NCI-H2196 treated with DMSO at 0.1 percent for 48 hours (cell line): ENCODE results near the gene ZNF385A.

Experiments used
- DNase-seq: peaks from one replicate; lab custom pipeline; 2025; ENCODE audit not compliant: unreplicated experiment; lab: John Stamatoyannopoulos, UW

Gene ZNF385A

DNA sequence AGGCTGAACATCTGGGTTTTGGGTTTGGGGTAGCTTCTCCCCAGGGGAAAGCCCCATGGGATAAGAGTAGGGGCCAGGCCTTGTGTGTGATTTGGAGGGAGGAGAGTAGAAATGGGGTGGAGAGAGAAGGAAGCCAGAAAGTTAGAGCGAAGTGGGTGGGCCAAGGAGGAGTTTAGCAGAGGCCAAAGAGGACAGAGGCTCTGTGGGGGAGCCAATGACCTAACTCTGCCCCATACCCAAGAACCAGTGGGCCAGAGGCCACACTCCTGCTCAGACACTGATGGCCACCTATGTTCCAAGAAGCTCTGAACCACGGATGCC, 9.3 kb downstream of the ZNF385A start:
- DNase-seq: no peak

DNA sequence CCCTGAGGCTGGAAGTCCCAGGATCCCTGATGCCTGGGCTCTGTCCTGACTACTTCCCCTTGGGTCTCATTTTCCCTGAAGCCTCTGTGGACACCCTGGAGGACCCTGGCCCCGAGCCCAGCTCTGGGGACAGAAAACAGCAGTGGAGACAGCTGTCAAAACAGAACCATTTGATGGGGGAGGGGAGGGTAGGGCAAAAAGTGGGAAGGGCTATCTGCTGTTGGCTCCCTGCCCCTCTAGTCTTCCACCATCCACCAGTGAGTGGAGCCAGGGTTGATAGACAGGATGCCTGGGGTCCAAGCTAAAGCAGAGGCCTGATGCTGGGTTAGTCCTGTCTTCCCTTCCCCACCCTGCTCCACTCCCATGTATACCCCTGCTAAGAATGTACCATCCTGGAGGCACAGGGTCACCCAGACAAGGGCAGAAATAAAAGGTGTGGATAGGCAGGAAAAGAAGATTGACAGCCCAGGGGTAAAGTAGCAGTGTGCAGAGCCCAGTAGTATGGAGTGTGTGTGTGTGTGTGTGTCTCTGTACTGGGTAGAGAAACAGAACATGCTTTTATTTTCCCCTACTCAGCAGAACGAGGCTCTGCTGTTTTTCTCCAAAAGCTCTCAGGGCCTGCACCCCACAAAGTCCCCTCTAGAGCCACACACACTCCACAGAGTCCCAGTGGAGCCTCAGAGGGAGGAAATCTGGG, 9.8 kb downstream of the ZNF385A start:
- DNase-seq: no peak

DNA sequence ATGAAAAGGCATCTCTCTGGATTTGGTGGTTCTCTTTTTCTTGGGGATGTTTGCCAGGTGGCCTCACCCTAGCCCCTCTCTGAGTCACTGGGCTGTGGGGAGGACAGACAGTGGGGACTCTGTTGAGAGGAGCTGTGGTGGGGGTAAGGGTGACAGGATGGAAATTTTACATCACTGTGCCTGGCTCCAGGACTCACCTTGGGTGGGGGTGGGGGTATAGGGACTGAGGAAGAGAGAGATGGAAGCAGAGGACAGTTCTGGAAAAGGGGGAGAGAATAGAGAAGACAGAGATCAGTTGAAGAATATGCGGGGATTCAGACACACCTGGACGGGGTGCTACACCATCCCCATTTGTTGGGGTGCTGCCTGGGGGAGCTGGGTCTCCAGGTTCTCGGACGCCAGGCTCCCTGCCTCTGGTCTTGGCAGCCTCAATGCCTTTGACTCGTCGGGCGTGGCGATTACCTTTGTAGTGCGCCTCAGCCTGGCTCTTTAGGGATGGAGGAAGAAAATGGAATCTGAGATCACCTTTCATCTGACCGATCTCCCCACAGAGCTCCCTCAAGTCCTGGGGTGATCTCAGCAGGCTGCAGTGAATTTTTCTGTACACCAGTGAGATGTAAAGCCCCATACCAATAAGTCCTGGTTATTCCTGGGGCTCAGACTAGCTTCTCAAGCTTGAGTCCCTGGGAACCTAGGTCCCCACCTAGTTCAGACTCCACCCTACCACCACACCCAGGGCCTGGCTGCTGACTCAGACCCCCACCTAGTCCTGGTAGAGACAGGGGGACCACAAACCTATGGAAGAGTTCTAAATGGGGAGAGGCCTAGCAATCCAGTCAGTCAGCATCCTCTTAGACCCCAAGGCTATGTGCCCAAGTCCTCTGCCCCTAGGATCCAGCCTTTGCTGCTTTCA, 10.6 kb downstream of the ZNF385A start:
- DNase-seq: no peak

DNA sequence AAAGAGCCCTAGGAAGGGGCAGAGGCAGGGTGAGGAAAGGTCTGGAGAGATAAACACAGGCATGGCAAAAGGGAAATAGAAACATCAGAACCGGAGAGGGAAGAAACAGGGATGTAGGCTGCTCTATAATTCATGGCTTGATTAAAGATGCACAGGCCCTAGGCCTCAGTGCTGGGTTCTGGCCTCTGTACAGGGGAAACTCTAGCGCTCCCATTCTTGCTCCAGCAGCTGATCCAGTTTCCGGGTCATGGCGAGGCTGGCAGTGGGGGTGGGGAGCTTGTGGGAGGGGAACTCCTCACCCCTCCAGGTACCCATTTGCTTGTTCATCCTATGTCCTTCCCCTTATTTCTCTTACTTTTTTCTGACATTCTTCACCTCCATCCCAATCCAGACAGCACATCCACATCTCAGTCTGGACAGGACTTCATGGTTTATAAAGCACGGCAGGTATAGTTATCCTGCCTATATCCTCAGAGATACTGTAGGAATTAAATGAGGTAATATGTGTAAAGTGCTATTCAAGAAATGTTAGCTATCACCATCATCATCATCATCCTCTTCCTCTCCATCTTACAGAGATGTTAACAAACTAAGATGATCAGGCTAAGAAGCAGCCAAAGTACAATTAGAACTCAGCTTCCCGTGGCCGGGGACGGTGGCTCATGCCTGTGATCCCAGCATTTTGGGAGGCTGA, 12.3 kb downstream of the ZNF385A start:
- DNase-seq: no peak

DNA sequence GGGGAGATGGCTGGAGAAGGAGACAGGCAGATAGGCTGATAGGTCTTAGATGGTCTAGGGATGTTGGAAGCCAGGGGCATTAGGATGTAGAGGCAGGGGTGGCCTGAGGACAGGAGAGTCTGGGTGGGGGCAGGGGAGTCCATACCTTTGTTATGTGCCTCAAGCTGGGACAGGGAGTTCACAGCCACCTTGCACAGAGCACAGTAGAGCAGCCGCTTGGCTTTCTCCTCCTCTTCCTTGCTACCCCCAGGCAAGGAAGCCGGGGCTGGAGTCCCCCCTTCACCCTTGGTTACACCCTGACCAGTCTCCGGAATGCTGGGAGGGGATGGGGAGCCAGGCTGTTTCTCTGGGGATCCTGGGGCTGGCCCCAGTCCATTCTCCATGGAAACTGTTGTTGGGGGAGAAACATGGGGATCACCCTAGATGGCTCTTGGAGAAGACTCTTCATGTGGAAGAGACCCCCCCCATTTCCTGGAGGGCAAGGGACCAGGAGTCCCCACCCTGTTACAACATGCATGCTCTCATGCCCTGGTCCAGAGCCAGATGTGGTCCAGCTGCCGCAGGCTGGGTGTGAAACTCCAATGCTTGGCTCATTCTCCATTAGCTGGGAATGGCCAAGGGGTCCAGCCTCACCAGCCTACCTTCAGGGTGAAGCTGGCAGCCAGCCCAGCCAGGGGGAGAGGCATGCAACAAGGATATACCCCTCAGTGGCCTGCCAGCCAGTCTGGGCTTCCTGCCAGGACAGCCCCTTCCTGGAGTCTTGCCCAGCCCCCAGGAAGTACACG, 13.0 kb downstream of the ZNF385A start:
- DNase-seq: no peak

DNA sequence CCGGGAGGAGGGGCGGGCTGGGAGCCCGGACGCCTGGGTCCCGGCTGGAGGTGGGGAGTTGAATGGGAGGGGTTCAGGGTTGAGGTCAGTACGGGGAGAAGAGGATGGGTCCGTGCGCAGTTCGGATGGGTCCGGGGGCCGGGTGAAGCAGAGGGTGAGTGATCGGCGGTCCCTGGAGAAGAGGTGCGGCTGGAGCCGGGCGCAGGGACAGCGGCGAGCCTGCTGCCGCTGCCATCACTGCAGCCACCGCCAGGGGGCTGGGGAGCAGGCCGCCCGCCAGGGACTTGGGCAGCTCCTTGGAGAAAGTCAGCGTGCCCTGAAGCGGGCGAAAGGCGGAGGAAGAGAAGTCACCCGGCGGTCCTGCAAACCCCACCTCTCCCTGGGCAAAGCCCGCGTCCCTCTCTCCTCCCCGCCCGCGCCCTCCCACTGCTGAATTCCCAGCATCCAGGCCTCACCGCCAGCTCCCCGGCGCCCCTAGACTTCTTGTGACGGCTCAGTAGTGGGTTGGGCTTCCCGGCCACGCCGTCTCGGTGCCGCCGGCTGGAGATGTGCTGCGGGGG, 14.3 kb downstream of the ZNF385A start:
- no peak for DNase-seq

DNA sequence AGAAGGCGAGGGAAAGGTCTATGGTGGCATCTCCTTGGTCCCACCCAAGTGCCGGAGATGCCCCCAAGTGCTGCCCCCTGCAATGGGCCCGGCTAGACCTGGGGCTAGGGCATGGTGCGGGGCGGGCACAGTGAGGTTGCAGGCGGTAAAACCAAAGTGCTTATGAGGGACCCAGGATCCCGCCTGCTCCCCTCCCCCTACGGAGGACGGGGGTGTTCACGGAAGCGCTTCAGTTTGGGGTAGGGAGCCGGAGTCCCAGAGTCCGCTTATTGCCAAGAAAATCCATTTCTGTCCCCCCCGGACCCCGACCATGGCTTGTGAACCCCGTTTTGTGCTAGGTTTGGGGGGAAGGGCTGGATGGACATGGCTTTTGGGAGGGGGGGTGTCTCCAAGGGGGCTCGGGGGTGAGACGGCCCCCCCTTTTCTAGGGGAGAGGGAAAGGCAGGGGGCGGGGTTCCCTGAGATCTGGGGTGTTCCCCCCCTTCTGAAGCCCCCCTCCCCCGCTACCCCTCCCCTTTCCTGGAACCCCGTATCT, 14.9 kb downstream of the ZNF385A start:
- no peak for DNase-seq

DNA sequence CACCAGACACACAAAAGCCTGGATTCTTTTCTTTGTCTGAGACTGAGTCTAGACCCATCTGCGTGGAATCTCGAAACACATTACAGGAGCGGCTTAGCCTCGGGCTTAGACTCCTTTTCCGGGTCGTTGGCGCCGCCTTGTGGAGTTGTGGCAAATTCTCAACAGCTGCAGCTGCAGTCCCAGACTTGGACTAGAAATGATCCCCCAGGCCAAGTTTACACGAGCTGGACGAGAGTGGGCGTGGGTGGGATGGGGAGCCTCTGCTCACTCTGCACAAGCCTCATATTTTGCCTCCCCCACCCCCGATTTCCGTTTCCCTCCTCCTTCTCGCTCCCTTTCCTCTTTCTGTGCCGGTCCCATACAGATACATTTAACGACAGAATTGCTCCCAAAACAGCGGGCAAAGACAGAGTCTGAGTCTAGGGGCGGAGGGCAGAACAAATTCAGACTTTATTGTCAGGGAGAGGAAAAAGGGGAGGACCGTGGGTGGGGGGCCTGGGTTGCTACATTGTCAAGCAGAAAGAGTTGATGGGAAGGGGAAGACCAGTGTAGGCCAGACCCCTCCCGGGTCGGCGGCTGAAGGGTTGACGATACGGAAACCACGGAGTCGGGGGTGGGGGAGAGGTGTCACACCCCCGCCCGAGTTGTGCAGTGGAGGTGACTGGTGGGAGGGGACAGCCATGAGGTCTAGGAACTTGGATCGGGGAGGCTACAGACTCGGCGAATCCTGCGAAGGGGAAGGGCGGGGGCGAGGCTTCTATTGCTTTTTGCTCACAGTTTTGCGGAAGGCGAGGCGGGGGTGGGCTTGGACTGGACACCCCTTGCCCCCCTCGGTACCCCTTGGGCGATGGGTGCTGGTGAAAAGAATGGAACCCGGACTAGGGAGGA, 15.6 kb downstream of the ZNF385A start:
- peak; percentile 60 for DNase-seq

DNA sequence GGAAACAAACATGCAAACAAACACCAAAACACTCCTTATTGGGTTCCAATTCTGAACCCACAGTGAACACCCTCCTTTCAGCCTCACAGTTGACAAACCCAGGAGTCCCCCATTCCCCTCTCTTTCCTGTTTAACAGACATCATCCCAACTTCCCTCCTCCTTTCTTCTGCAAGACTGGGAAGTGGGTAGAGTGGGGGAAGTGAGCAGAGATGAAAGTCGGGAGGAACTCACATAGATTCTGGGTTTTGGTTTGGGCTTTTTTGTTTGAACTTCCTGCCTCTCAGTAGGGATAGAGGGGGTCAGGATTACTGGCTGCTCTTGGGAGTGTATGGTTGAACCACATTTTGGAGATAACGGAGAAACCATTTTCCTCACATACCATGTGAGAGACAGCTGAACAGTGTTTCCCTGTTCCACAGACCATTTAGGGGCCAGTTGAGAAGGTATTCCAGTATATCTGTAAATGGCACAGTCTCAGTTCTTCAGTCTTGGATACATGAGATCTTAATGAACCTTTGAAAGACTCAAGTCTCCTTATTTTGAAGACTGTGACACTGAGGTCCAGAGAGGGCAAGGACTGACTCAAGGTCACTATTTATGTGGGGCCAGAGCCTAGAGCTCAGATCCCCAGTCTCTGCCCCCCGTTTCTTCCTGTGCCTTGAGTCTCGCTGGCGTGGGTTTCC, 16.4 kb downstream of the ZNF385A start:
- DNase-seq: no peak

DNA sequence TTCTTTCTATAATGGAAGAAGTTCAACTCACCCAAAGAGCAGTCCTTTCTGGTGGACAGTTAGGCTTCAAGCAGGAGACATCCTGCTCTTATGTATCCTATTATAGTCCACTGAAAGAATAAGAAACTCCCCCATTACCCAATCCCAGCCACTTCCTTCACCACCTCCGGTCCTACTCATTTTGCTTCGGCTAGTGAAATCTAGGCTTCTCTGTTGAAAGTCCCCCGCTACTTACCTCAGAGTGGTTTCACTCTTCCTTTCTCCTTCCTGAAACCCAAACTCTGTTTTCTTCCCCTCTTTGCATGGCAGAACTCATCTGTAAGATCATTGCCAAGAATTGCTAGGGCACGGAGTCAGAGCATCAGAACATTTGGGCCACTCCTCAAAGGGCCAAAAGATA, 20.1 kb downstream of the ZNF385A start, which contains the start of gene GPR84:
TSS of gene GPR84 (minus strand) at position 74 of the 400 bp plus-strand sequence. CDS start 635 bp downstream, outside the sequence.
- no peak for DNase-seq

DNA sequence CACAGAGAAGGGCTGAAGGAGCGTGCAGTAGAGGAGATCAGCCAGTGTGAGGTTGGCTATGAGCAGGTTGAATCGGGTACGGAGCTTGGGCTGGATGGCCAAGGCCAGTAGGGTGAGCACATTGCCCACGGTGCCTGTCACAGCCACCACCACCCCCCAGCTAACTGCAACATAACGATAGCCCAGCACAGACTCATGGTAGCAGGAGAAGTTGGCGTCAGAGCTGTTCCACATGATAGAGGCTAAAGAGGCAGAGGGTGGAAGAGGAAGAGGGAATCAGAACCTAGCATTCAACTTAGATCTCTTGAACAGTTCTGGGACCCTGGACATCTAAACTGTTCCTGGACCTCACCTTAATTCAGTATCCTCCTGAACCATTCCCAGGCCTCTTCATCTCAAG, 20.9 kb downstream of the ZNF385A start:
- DNase-seq: no peak

DNA sequence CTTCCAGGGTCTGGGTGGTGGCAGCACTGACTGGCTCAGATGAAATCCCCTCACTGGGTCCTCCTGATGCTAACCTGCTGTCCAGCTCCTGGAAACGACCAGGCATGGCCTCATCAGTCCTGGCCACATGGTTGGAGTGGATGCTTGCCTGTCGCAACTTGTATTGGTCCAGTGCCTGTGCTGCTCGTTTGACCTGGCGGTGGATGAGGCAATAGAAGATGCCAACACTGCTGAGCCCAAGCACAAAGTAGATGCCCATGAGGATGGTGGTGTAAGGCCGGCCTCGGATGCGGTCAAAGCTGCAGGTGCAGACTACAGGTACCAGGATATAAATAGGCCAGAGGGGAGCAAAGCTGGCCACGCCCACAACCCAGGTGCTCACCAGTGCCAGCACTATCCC, 21.5 kb downstream of the ZNF385A start:
- DNase-seq: no peak

DNA sequence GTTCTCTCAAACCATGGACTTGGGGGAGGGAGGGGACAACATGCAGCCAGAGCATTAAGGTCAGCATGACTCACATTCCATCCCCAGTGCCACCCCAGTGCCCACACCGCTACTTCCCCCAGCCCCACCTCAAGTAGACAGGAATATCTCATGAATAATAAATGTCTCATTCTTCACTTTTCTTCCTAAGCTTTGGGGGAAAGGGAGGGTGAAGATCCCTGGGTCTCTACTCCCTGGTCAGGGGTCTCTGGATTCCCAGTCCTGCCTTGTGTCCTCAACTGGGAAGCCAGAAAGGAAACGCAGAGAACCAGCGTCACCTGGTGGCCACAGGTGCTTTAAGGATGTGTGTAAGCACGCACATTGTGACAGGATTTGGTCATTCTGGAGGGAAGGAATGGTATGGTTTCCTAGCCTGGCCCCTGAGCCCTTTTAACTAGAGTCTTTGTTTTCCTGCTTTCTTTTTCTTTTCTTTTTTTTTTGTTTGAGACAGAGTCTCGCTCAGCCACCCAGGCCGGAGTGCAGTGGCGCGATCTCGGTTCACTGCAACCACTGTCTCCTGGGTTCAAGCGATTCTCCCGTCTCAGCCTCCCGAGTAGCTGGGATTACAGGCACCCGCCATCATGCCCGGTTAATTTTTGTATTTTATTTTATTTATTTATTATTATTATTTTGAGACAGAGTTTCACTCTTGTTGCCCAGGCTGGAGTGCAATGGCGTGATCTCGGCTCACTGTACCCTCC, 23.6 kb downstream of the ZNF385A start:
- peak; percentile 40 for DNase-seq

DNA sequence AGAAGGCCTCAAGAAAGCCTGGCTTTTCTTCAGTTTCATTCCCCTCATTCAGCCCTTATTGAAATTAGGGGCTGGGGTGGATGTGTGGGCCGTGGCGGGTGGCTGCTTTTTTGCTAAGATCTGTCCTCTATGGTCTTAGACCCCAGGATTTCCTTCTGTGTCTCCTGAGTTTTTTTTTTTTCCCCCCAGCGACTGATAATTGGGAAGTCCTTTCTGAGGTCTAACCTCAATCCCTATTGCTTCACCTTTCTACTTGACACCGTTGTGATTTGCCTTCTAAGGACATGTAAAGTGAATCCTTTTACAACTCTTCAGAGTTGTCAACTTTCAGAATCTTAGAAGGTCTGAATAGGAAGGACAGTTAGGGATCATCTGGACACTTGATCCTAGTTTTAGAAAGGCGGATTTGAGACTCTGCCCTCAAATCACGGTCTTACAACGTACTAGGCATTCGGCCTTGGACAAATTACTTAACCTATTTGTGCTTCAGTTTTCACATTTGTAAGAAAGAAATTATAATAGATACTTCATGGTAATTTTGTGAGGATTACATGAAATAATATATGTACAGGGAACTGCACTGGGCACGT, 24.7 kb downstream of the ZNF385A start:
- no peak for DNase-seq

DNA sequence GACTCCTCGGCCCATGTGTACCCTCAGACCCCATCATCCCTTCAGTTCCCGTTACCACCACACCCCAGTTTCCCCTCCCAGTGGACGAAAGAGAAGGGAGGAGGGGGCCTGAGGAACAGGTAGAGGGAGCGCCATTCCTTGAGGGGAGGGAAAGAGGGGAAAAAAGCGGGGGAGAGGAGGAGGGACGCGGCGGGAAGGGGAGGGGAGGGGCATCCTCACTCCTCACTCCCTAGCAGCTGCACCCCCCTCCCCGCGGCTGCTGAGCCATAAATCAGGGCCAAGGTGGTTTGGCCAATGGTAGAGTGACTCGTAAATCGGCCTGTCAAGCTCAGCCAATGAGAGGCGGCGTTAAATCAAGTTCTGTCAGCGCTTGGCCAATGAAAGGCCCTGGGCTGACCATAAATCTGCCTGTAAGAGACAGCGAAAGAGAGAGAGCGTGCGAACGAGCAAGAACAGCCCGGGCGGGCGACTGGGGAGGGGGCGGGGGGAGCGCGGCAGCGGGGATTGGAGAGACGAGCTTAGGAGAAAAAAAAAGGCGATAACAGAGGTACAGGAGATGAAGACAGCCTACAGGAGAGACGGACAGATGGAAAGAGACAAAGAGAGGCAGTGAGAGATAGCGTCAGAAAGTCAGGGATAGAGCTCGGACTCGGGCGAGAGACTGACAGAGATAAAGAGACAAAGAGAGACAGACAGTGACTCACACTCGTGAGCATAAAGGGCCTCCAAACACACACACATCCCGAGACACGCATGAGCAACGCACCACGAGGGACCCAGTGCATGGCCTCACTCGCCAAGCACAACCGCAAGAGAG, 25.4 kb downstream of the ZNF385A start:
- DNase-seq: peak; percentile 99

DNA sequence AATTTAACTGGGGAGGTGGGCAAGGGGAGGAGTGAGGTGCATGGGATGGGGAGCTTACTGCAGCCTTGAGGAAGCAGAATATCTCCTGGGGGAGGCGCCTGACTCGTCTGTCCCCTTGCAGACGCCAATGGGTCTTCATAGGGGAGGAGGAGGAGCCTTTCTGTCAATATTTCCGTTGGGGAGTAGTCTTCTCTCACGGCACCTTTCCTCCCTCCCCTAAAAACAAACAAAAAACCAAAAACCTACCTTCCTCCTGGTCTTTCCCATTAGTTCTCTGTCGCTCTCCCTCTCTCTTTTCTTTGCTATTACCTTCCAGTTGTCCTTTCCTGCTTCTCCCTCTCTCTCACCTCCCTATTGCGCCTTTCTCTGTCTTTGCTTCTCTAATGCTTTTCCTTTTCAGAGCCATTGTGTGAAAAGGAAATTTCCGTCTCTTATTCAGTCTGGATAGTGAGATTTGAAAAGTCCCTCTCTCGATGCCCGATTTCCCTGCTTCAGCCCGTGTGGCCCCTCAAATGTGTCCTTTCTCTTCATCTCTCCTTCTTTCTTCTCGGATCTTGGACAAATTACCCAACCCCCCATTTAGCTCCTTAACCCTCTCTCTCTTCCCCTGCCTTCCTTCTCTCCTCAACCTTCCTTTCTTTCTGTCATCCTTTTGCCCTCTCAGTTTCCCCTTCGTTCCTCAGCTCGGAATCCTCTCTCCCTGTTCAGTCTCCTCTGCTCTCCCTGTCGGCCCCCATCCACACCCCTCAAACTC, 26.2 kb downstream of the ZNF385A start:
- peak; percentile 51 for DNase-seq
